DOHH2 (cell line): Measurements from ENCODE around the gene NHERF1.

Source experiments
- H3F3A ChIP-seq: fragments of 200-600 bp; sonication (generic), shearing (Covaris generic); 2 replicates; pipeline ENCODE4 v1.6.0; 2016; ENCODE audit warnings: antibody characterized with exemption, mild to moderate bottlenecking; ENCODE audit not compliant: control insufficient read depth, insufficient read depth
- H3K27ac ChIP-seq: fragments of 200-600 bp; sonication (generic); 2 replicates; pipeline ENCODE4 v1.5.1; 2014; ENCODE audit warnings: low read depth, mild to moderate bottlenecking, low read length, moderate library complexity
- H3K27me3 ChIP-seq: fragments of 200-600 bp; sonication (generic); 2 replicates; pipeline ENCODE4 v1.6.1; 2014; ENCODE audit warnings: mild to moderate bottlenecking, low read length, mixed read lengths; ENCODE audit not compliant: control insufficient read depth
- H3K36me3 ChIP-seq: fragments of 200-600 bp; sonication (generic); 2 replicates; pipeline ENCODE4 v1.6.1; 2014; ENCODE audit warnings: mild to moderate bottlenecking, low read length, moderate library complexity, mixed read lengths; ENCODE audit not compliant: control insufficient read depth
- H3K4me1 ChIP-seq: fragments of 200-600 bp; sonication (generic); 2 replicates; pipeline ENCODE4 v1.6.1; 2014; ENCODE audit warnings: mild to moderate bottlenecking, low read length, mixed read lengths; ENCODE audit not compliant: control insufficient read depth
- H3K4me2 ChIP-seq: fragments of 200-600 bp; sonication (generic); 2 replicates; pipeline ENCODE4 v1.6.0; 2014; ENCODE audit warnings: mild to moderate bottlenecking, low read length, moderate library complexity
- H3K4me3 ChIP-seq: fragments of 200-600 bp; sonication (generic); 2 replicates; pipeline ENCODE4 v1.5.1; 2014; ENCODE audit warnings: mild to moderate bottlenecking, low read length, mixed read lengths
- H3K79me2 ChIP-seq: fragments of 200-600 bp; sonication (generic); 2 replicates; pipeline ENCODE4 v1.6.1; 2014; ENCODE audit warnings: mild to moderate bottlenecking, low read length, mixed read lengths; ENCODE audit not compliant: control insufficient read depth
- H3K9me2 ChIP-seq: fragments of 200-600 bp; sonication (generic); replicated peaks from 2 replicates; pipeline ENCODE4 v1.6.1; 2014; ENCODE audit warnings: mild to moderate bottlenecking, low read length, mixed read lengths; ENCODE audit not compliant: control insufficient read depth
- H3K9me3 ChIP-seq: fragments of 200-600 bp; sonication (generic); 2 replicates; pipeline ENCODE4 v1.6.1; 2014; ENCODE audit warnings: antibody characterized with exemption, low read length, mixed read lengths; ENCODE audit not compliant: control insufficient read depth, insufficient read depth
- H4K20me1 ChIP-seq: fragments of 200-600 bp; sonication (generic); 2 replicates; pipeline ENCODE4 v1.6.0; 2014; ENCODE audit warnings: low read depth, mild to moderate bottlenecking, antibody characterized with exemption, low read length, moderate library complexity; ENCODE audit not compliant: control insufficient read depth, insufficient read depth
- CTCF ChIP-seq: fragments of 200-600 bp; sonication (generic); IDR thresholded peaks from one replicate; pipeline ENCODE4 v1.5.1; 2014; ENCODE audit warnings: antibody characterized with exemption, mild to moderate bottlenecking, low read depth, low read length; ENCODE audit not compliant: poor library complexity, severe bottlenecking
- EZH2phosphoT487 ChIP-seq: fragments of 200-600 bp; sonication (generic); IDR thresholded peaks from 2 replicates; pipeline ENCODE4 v1.6.1; 2017; ENCODE audit warnings: borderline replicate concordance, mild to moderate bottlenecking, antibody characterized with exemption, low read length, moderate library complexity, mixed read lengths

NHERF1 gene

GRCh38 chr17:74748529-74749278 is at the start of gene NHERF1:
TSS of gene NHERF1 (plus strand) at chr17:74748628. CDS start at chr17:74748847, 219 bp downstream.
- H3K4me1 ChIP-seq = peaks cover 34% of the 10 kb centered on the region
- no peaks in the 10 kb centered on the region; the same call in 1 of the 2 replicates for H3F3A ChIP-seq
- H3K27me3 ChIP-seq = no peaks in the 10 kb centered on the region
- peak within 1 kb of the TSS; percentile 51 for H3K27ac ChIP-seq
- H4K20me1 ChIP-seq = peaks cover 17% of the 10 kb centered on the region
- H3K36me3 ChIP-seq = peaks cover 6% of the 10 kb centered on the region
- TF ChIP-seq EZH2phosphoT487 = no peak
- TF ChIP-seq CTCF = peak; percentile 55
- peak within 1 kb of the TSS; percentile 88 for H3K4me3 ChIP-seq
- peak within 1 kb of the TSS; percentile 74 for H3K4me2 ChIP-seq
- no peaks in the 10 kb centered on the region for H3K9me2 ChIP-seq
- no peaks in the 10 kb centered on the region for H3K9me3 ChIP-seq
- H3K79me2 ChIP-seq = peaks cover 47% of the 10 kb centered on the region

- H3K79me2 ChIP-seq = no peaks in the 10 kb centered on the region
- no peaks in the 10 kb centered on the region for H3K36me3 ChIP-seq
- no peak overlapping the region for H3K27ac ChIP-seq
- no peaks in the 10 kb centered on the region for H3F3A ChIP-seq
- TF ChIP-seq CTCF (no peak), EZH2phosphoT487 (no peak)
- no peak overlapping the region for H3K4me3 ChIP-seq
- H3K4me1 ChIP-seq = no peaks in the 10 kb centered on the region
- H3K9me2 ChIP-seq = no peaks in the 10 kb centered on the region
- H3K4me2 ChIP-seq = no peak overlapping the region
- H3K27me3 ChIP-seq = peaks cover 8% of the 10 kb centered on the region; the same call in 1 of the 2 replicates
- no peaks in the 10 kb centered on the region for H4K20me1 ChIP-seq
- no peaks in the 10 kb centered on the region for H3K9me3 ChIP-seq
Observed at GRCh38 chr17:74699236-74699635, 49.2 kb upstream of the NHERF1 start.

- H3F3A ChIP-seq = no peaks in the 10 kb centered on the region
- H3K4me3 ChIP-seq = no peak overlapping the region
- H3K4me2 ChIP-seq = no peak overlapping the region
- TF ChIP-seq CTCF (no peak), EZH2phosphoT487 (no peak)
- no peaks in the 10 kb centered on the region for H3K79me2 ChIP-seq
- H3K36me3 ChIP-seq = no peaks in the 10 kb centered on the region
- H3K9me2 ChIP-seq = no peaks in the 10 kb centered on the region
- H3K27ac ChIP-seq = no peak overlapping the region
- H3K4me1 ChIP-seq = no peaks in the 10 kb centered on the region
- peaks cover 18% of the 10 kb centered on the region for H3K27me3 ChIP-seq
- H3K9me3 ChIP-seq = no peaks in the 10 kb centered on the region
- no peaks in the 10 kb centered on the region for H4K20me1 ChIP-seq
Observed at GRCh38 chr17:74702116-74702871, 46.1 kb upstream of the NHERF1 start.
